T-helper 17 cell (primary cell): ENCODE data around the gene CCR9. TPM values are rescaled to one million over a fixed set of nuclear protein-coding genes. Genes with fewer than 3 reads are reported as not detected.

Source experiments
- ATAC-seq: fragments of 150-1000 bp; cut with Tn5 transposase; 2 replicates; pipeline ENCODE4 v1.10.0; 2021; ENCODE audit warnings: mild to moderate bottlenecking, moderate library complexity
- DNase-seq, 3 donors: peaks; one replicate each; pipeline versions ENCODE4 v3.0.0 to v3.0.0-alpha.2; 2020 to 2021
- H3K9me3 ChIP-seq: one replicate; pipeline ENCODE4 v1.7.0; 2013; ENCODE audit warnings: low read length, mild to moderate bottlenecking; ENCODE audit not compliant: control insufficient read depth, poor library complexity, severe bottlenecking
- H3K27ac Mint-ChIP-seq: one replicate; pipeline ENCODE4 v1.8.0; 2022; ENCODE audit warnings: mild to moderate bottlenecking, moderate library complexity, mixed read lengths
- H3K27me3 Mint-ChIP-seq: one replicate; pipeline ENCODE4 v1.8.0; 2022; ENCODE audit warnings: mixed read lengths
- H3K36me3 Mint-ChIP-seq: one replicate; pipeline ENCODE4 v1.8.0; 2022; ENCODE audit warnings: low read depth, mixed read lengths
- H3K4me1 Mint-ChIP-seq: one replicate; pipeline ENCODE4 v1.8.0; 2022; ENCODE audit warnings: mild to moderate bottlenecking, mixed read lengths
- H3K4me3 Mint-ChIP-seq: one replicate; pipeline ENCODE4 v1.8.0; 2022; ENCODE audit warnings: mild to moderate bottlenecking, moderate library complexity, mixed read lengths
- total RNA-seq, 4 donors: library from RNA in 2 of 4; stranded (reverse) in 2 of 4; gene quantifications; one replicate each; pipeline ENCODE4 v1.2.3 and lab custom pipeline; 2022 to 2026

The CCR9 gene
- total RNA-seq, 2 donors from 2014 or later = 4.0 to 4.7 TPM

DNA sequence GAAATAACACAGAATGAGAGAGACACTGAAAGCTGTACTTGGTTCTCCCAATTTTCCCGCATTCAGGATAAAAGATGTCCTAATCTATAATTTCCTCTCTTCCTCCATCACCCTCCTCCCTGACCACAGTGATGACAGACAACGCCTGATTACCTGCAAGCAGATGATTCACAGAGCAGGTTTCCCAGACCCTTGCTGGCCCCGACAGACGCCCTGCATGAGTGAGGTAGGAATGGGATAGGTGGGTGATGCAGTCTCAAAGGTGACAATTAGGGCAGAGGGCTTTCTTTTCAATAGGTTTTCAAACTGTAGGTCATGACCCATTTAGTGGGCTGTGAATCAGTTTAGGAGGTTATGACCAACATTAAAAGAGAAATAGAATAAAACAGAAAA, 51.7 kb downstream of the CCR9 start:
- Mint-ChIP-seq H3K27ac (no peak overlapping the region), H3K27me3 (no peaks in the 10 kb centered on the region), H3K4me1 (peaks cover 31% of the 10 kb centered on the region), H3K4me3 (no peak overlapping the region), H3K36me3 (peaks cover 14% of the 10 kb centered on the region)
- DNase-seq = no peak
- no peaks in the 10 kb centered on the region for H3K9me3 ChIP-seq
- ATAC-seq = no peak

DNA sequence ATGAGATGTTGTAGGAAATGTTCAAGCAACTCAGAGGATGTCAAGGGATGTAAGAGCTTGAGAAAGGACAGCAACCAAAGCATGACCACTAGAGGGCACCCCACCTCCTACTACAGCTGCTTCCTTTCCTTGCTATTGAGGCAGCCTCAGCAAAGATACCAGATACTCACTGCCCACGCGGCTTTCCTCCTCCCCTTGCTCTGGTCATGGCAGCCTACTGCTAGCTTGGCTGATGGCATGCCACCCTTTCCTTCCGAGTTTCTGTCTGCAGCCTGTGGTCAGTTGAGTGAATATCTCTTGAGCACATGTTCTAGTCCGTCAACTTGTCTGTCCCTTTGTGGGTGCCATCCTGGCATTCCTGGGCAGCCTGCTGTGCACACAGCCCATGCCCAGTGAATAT, 52.5 kb downstream of the CCR9 start:
- Mint-ChIP-seq H3K36me3 (peaks cover 13% of the 10 kb centered on the region), H3K27ac (peak overlapping the region; percentile 84), H3K4me1 (peaks cover 38% of the 10 kb centered on the region), H3K27me3 (no peaks in the 10 kb centered on the region), H3K4me3 (no peak overlapping the region)
- DNase-seq = peak; percentile 59 to 77 (median 64)
- peak; percentile 73 for ATAC-seq
- no peaks in the 10 kb centered on the region for H3K9me3 ChIP-seq

DNA sequence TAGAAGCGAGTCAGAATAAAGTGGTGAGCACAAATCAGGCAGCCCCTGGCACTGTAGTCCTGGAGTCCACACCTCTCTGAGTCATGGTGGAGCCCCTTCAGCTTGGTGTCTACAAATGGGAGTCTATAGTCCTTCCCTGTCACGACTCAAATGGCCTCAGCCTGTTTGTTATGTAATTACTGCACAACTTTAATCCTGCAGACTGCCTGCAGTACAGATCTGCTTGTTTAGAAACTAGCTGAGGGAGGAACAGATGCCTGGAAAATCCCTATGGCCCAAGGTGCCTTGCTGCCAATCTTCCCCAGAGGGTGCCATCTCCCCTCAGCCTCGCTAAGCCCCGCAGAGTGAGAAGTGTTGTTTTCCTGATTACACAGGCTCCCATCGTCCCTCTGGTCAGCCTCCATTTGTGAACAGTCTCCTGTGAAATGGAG, 53.0 kb downstream of the CCR9 start:
- H3K4me1 Mint-ChIP-seq = peaks cover 37% of the 10 kb centered on the region
- peaks cover 9% of the 10 kb centered on the region for H3K36me3 Mint-ChIP-seq
- H3K4me3 Mint-ChIP-seq = no peak overlapping the region
- DNase-seq = no peak
- no peaks in the 10 kb centered on the region for H3K27me3 Mint-ChIP-seq
- peak overlapping the region; percentile 84 for H3K27ac Mint-ChIP-seq
- H3K9me3 ChIP-seq = no peaks in the 10 kb centered on the region
- ATAC-seq = no peak

DNA sequence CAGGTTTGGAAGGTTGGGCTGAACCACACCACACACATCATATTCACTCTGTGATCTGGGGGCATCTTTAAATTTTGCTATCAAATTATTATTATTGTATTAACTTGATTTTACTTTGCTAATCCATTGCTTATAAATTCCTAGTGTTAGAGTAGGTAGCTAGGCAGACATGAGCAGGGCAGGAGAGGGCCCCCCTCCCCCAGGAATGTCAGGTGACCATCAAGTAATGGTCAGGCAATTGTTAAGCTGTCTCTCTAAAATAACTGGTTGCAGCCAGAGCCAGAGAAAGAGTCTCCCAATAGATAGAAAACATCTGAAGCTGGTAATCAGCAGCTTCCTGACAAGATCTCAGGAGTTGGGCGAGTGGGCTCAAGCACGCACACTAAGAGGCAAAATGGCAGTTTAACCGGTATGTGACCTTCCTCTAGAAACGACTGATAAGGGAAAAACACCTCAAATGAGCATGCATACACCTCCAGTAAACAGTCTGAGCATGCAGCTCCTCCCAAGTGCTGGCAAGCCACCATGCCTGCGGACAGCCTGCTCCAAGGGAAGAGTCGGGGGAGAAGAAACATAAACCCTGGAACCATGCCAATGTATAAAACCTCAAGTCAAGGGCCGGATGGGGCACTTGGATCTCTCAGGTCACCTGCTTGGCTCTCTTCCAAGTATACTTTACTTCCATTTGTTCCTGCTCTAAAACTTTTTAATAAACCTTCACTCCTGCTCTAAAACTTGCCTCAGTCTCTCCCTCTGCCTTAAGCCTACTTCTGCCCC, 53.8 kb downstream of the CCR9 start:
- Mint-ChIP-seq H3K36me3 (peaks cover 6% of the 10 kb centered on the region), H3K4me1 (peaks cover 41% of the 10 kb centered on the region)

DNA sequence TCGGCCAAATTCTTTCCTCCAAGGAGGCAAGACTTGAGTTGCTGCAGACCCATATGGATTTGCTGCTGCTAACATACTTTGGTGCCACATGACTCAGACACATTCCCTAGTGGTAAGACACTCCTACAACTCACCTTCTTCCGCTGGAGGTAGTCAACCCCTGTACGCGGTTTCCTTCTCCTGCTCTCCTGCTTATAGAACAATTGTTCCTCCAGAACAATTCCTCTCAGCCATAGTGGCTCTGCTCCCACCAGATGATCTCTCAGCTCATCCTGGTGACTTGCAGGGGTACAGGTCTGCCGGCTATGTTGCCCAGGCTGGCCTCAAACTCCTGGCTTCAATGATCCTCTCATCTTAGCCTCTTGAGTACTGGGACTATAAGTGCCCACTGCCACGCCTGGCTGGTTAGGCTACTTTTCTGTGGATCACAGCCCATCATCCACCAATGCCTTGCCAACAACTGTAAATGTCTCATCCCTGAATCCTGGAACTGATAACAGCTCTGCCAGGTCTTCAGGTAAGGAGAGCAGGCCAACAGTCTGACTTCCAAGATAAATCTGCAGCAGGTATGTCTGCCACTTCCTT, 54.5 kb downstream of the CCR9 start:
- peak overlapping the region; percentile 37 for H3K27ac Mint-ChIP-seq
- H3K4me1 Mint-ChIP-seq = peaks cover 43% of the 10 kb centered on the region
- no peaks in the 10 kb centered on the region for H3K36me3 Mint-ChIP-seq
- DNase-seq (no peak), ATAC-seq (no peak)
- H3K9me3 ChIP-seq = no peaks in the 10 kb centered on the region
- no peaks in the 10 kb centered on the region for H3K27me3 Mint-ChIP-seq
- no peak overlapping the region for H3K4me3 Mint-ChIP-seq

More for the DNA sequence above, 53.8 kb downstream of the CCR9 start:
- Mint-ChIP-seq H3K4me3 (no peak overlapping the region), H3K27ac (peak overlapping the region; percentile 84), H3K27me3 (no peaks in the 10 kb centered on the region)
- ATAC-seq (no peak), DNase-seq (no peak)
- no peaks in the 10 kb centered on the region for H3K9me3 ChIP-seq

DNA sequence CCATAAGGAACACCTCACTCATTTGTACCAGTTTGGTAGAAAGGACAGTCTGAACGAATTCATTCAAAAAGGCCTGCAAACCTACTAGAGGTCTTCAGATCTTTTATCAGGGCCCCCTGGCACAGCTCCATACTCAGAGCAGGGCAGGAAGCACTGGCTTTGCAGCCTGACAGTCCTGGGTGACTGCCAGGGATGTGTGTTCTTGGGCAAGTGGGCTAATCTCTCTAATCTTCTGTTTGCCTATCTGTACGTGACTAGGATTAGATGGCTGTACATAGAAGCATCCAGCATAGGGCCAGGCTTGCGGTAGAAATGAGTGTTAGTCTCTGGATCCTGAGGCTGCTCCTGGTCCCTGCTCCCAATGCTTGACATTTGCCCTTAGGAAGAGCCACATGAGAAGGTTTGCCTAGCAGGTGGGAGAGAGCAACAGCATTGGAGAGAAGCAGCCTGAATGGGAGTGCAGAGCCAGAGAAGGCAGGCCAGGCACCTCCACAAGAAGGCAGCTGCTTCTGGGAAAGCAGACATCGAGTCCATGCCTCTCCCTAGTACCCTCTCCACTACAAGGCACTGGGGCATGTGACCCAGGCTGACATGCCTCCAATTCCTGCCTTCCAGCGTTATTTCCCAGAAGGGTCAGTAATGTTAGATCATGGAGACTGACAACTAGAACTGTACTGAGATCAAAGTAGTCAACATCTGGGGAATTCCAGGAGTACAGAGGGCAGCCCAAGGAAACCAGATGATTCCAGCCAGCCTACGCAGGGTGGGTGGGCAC, 55.9 kb downstream of the CCR9 start:
- H3K27ac Mint-ChIP-seq = peak overlapping the region; percentile 92
- peak overlapping the region; percentile 64 for H3K4me3 Mint-ChIP-seq
- no peaks in the 10 kb centered on the region for H3K27me3 Mint-ChIP-seq
- no peak for ATAC-seq
- no peaks in the 10 kb centered on the region for H3K9me3 ChIP-seq
- no peaks in the 10 kb centered on the region for H3K36me3 Mint-ChIP-seq
- DNase-seq = no peak
- H3K4me1 Mint-ChIP-seq = peaks cover 48% of the 10 kb centered on the region

DNA sequence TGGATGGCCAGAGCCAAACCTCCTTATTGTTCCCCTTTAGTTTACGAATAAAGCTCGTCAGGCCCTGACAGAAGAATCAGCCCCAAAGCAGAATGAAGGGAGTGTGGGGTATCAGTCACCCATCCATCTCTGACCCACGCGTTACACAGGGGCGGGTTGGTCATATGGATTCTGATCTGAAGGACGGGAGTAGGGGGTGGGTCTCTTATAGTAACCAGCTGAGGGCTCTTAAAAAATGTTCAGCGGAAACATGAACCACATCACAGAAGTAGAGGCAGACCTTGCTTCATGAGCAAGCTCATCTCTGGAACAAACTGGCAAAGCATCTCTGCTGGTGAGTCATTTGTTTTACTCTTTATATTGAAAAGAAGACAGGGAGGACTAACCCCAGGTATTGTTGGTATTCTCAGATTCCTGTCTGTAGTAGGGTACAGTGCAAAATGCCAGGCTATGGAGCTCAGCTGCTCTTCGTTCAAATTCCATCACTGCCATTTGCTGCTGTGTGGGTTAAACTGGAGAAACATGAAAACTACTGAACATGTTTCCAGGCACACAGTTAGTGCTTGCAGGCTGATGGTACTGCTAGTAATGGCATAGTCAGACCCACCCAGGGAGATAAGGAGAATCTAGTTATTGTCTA, 57.0 kb downstream of the CCR9 start, which contains the start of gene CXCR6:
Gene CXCR6, plus strand, starts transcription at position 258 of the 640 bp plus-strand sequence. CDS start 3,018 bp downstream, outside the sequence.
- ATAC-seq (peak; percentile 82), DNase-seq (peak in 1 of 3 donors; percentile 22)
- no peaks in the 10 kb centered on the region for H3K27me3 Mint-ChIP-seq
- peaks cover 46% of the 10 kb centered on the region for H3K4me1 Mint-ChIP-seq
- H3K4me3 Mint-ChIP-seq = peak within 1 kb of the TSS; percentile 64
- no peaks in the 10 kb centered on the region for H3K9me3 ChIP-seq
- H3K36me3 Mint-ChIP-seq = no peaks in the 10 kb centered on the region
- peak within 1 kb of the TSS; percentile 92 for H3K27ac Mint-ChIP-seq

DNA sequence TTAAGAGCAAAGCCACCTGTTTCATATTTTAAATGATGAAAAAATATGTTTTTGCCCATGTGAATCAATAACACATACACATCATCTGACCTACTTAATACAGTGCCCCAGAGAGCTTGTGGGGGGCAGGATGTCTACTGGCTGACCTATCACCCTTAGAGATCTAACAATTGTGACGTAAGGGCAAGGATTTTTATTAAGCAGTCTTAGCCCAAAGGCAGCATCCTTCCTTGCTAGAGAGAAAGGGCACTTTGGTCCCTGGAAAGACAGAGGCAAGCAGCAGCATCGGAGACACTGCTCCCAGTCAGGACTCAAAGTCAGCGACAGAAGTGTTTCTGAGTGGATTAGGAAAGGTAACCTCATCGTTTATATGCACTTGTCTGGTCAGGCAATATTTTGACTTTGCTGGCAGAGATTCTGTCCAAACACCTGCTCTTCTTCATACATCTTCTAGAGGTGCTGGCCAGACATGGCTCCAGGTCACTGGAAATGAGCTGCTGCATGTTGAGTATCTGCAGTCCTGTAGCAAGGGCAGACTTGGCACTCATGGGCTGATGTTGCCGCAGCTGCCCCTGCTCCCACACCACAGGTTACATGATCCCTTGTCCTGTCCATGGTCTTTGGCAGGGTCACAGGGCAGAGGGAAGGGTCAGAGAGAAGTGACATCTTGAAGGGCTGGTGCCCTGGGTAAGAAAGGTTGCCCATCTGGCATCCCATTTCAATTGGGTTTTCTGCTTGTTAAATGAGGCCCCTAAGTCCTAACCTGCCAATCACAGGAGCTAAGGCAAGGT, 58.7 kb downstream of the CCR9 start:
- Mint-ChIP-seq H3K4me1 (peaks cover 42% of the 10 kb centered on the region), H3K36me3 (peaks cover 3% of the 10 kb centered on the region), H3K4me3 (peak overlapping the region; percentile 54), H3K27me3 (no peaks in the 10 kb centered on the region), H3K27ac (peak overlapping the region; percentile 92)
- DNase-seq (no peak), ATAC-seq (peak; percentile 40)
- H3K9me3 ChIP-seq = no peaks in the 10 kb centered on the region

DNA sequence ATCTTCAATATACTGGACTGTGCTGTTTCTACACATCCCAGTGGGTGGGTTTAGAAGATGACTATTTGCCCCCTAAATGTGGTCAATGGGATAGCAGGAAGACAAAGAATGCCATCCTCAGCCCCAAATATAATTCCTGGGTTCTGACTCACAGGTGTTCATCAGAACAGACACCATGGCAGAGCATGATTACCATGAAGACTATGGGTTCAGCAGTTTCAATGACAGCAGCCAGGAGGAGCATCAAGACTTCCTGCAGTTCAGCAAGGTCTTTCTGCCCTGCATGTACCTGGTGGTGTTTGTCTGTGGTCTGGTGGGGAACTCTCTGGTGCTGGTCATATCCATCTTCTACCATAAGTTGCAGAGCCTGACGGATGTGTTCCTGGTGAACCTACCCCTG, 60.0 kb downstream of the CCR9 start:
- H3K27ac Mint-ChIP-seq = peak overlapping the region; percentile 92

DNA sequence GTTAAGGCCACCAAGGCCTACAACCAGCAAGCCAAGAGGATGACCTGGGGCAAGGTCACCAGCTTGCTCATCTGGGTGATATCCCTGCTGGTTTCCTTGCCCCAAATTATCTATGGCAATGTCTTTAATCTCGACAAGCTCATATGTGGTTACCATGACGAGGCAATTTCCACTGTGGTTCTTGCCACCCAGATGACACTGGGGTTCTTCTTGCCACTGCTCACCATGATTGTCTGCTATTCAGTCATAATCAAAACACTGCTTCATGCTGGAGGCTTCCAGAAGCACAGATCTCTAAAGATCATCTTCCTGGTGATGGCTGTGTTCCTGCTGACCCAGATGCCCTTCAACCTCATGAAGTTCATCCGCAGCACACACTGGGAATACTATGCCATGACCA, 60.5 kb downstream of the CCR9 start:
- ATAC-seq (no peak), DNase-seq (no peak)
- H3K9me3 ChIP-seq = no peaks in the 10 kb centered on the region
- Mint-ChIP-seq H3K27ac (peak overlapping the region; percentile 92), H3K4me1 (peaks cover 57% of the 10 kb centered on the region), H3K36me3 (peaks cover 3% of the 10 kb centered on the region), H3K4me3 (peak overlapping the region; percentile 55), H3K27me3 (no peaks in the 10 kb centered on the region)

More for the DNA sequence above, 60.0 kb downstream of the CCR9 start:
- DNase-seq = no peak
- Mint-ChIP-seq H3K36me3 (peaks cover 3% of the 10 kb centered on the region), H3K4me1 (peaks cover 53% of the 10 kb centered on the region), H3K4me3 (no peak overlapping the region), H3K27me3 (no peaks in the 10 kb centered on the region)
- no peaks in the 10 kb centered on the region for H3K9me3 ChIP-seq
- ATAC-seq = no peak

DNA sequence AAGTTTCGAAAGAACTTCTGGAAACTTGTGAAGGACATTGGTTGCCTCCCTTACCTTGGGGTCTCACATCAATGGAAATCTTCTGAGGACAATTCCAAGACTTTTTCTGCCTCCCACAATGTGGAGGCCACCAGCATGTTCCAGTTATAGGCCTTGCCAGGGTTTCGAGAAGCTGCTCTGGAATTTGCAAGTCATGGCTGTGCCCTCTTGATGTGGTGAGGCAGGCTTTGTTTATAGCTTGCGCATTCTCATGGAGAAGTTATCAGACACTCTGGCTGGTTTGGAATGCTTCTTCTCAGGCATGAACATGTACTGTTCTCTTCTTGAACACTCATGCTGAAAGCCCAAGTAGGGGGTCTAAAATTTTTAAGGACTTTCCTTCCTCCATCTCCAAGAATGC, 61.0 kb downstream of the CCR9 start:
- Mint-ChIP-seq H3K4me1 (peaks cover 56% of the 10 kb centered on the region), H3K27me3 (no peaks in the 10 kb centered on the region), H3K36me3 (peaks cover 5% of the 10 kb centered on the region), H3K27ac (peak overlapping the region; percentile 83), H3K4me3 (no peak overlapping the region)
- ATAC-seq = no peak
- no peaks in the 10 kb centered on the region for H3K9me3 ChIP-seq
- no peak for DNase-seq

DNA sequence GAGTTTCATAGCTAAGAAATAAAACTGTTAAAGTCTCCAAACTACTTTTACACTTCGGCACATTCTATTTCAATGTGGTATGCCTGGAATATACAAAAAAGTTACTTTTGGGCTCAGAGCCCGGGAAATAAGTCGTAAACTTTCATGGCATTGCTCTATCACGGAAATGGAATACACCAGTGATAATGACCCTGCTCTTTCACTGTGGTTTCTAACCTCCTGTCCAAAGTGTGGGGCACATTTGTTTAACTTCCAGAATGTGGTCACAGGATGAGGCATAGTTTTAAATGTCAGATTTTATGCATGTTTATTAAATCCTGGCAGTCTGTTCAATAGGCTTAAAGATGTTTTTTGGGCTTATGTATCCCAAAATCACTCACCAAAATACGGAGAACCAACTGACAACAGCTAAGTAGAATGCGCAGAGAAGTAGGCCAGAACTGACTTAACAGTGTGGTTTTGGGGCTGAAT, 62.0 kb downstream of the CCR9 start:
- Mint-ChIP-seq H3K27ac (peak overlapping the region; percentile 83), H3K36me3 (peaks cover 10% of the 10 kb centered on the region), H3K4me1 (peaks cover 52% of the 10 kb centered on the region), H3K4me3 (no peak overlapping the region), H3K27me3 (no peaks in the 10 kb centered on the region)
- H3K9me3 ChIP-seq = no peaks in the 10 kb centered on the region
- no peak for ATAC-seq
- no peak for DNase-seq
